HEK293 (cell line): Measurements from ENCODE around the gene STPG3.
A peak's percentile ranks its signal among the peaks of the same experiment; 100 is the strongest.

Experiments used
- ATF2 ChIP-seq: fragments of 450-650 bp; formaldehyde crosslinking; IDR thresholded peaks from 2 replicates; pipeline ENCODE4 v1.5.1; 2016; ENCODE audit warnings: missing biosample characterization, missing genetic modification characterization, low read depth
- BCL11B ChIP-seq: fragments of 450-650 bp; formaldehyde crosslinking; IDR thresholded peaks from 2 replicates; pipeline ENCODE4 v1.5.1; 2016; ENCODE audit warnings: low read depth, missing biosample characterization, missing genetic modification characterization
- EGR2 ChIP-seq: fragments of 450-650 bp; formaldehyde crosslinking; IDR thresholded peaks from 2 replicates; pipeline ENCODE4 v1.5.1; 2016; ENCODE audit warnings: low read depth, missing biosample characterization, missing genetic modification characterization
- KLF16 ChIP-seq: fragments of 450-650 bp; formaldehyde crosslinking; IDR thresholded peaks from 2 replicates; pipeline ENCODE4 v1.5.1; 2017; ENCODE audit warnings: missing biosample characterization, missing genetic modification characterization
- PATZ1 ChIP-seq: fragments of 450-650 bp; formaldehyde crosslinking; IDR thresholded peaks from 2 replicates; pipeline ENCODE4 v1.5.1; 2016; ENCODE audit warnings: missing biosample characterization, missing genetic modification characterization
- PRDM1 ChIP-seq: fragments of 450-650 bp; formaldehyde crosslinking; IDR thresholded peaks from 2 replicates; pipeline ENCODE4; 2016; ENCODE audit warnings: missing biosample characterization, missing genetic modification characterization
- PRDM10 ChIP-seq: fragments of 450-650 bp; formaldehyde crosslinking; IDR thresholded peaks from 2 replicates; pipeline ENCODE4 v1.5.1; 2016; ENCODE audit warnings: missing biosample characterization, missing genetic modification characterization
- SP2 ChIP-seq: fragments of 450-650 bp; formaldehyde crosslinking; IDR thresholded peaks from 2 replicates; pipeline ENCODE4 v1.5.1; 2016; ENCODE audit warnings: missing biosample characterization, missing genetic modification characterization
- ZBTB8A ChIP-seq: fragments of 450-650 bp; formaldehyde crosslinking; IDR thresholded peaks from 2 replicates; pipeline ENCODE4 v1.5.1; 2016; ENCODE audit warnings: missing biosample characterization, missing genetic modification characterization
- ZNF132 ChIP-seq: fragments of 450-650 bp; formaldehyde crosslinking; IDR thresholded peaks from 2 replicates; pipeline ENCODE4 v1.5.1; 2017; ENCODE audit warnings: missing biosample characterization, missing genetic modification characterization, borderline replicate concordance
- ZNF26 ChIP-seq: fragments of 450-650 bp; formaldehyde crosslinking; IDR thresholded peaks from 2 replicates; pipeline ENCODE4 v1.5.1; 2016; ENCODE audit warnings: missing biosample characterization, missing genetic modification characterization
- ZNF341 ChIP-seq: fragments of 450-650 bp; formaldehyde crosslinking; IDR thresholded peaks from 2 replicates; pipeline ENCODE4; 2016; ENCODE audit warnings: low read depth, missing biosample characterization, missing genetic modification characterization
- ZNF394 ChIP-seq: fragments of 450-650 bp; formaldehyde crosslinking; IDR thresholded peaks from 2 replicates; pipeline ENCODE4 v1.5.1; 2016; ENCODE audit warnings: missing biosample characterization, missing genetic modification characterization, mild to moderate bottlenecking, moderate library complexity, borderline replicate concordance
- ZNF449 ChIP-seq: fragments of 450-650 bp; formaldehyde crosslinking; IDR thresholded peaks from 2 replicates; pipeline ENCODE4 v1.5.1; 2017; ENCODE audit warnings: missing biosample characterization, mild to moderate bottlenecking, missing genetic modification characterization, moderate library complexity
- ZNF48 ChIP-seq: fragments of 450-650 bp; formaldehyde crosslinking; IDR thresholded peaks from 2 replicates; pipeline ENCODE4 v1.5.1; 2016; ENCODE audit warnings: missing biosample characterization, missing genetic modification characterization
- ZNF571 ChIP-seq: fragments of 450-650 bp; formaldehyde crosslinking; IDR thresholded peaks from 2 replicates; pipeline ENCODE4 v1.5.0; 2017; ENCODE audit warnings: missing biosample characterization, missing genetic modification characterization
- ZNF624 ChIP-seq: fragments of 450-650 bp; formaldehyde crosslinking; IDR thresholded peaks from 2 replicates; pipeline ENCODE4 v1.5.1; 2017; ENCODE audit warnings: missing biosample characterization, missing genetic modification characterization
- ZNF701 ChIP-seq: fragments of 450-650 bp; formaldehyde crosslinking; IDR thresholded peaks from 2 replicates; pipeline ENCODE4 v1.5.1; 2016; ENCODE audit warnings: missing biosample characterization, missing genetic modification characterization
- ZNF777 ChIP-seq: fragments of 450-650 bp; formaldehyde crosslinking; IDR thresholded peaks from 2 replicates; pipeline ENCODE4 v1.5.1; 2017; ENCODE audit warnings: missing biosample characterization, missing genetic modification characterization, borderline replicate concordance
- ZSCAN18 ChIP-seq: fragments of 450-650 bp; formaldehyde crosslinking; IDR thresholded peaks from 2 replicates; pipeline ENCODE4 v1.5.1; 2016; ENCODE audit warnings: missing biosample characterization, missing genetic modification characterization
- TF ChIP-seq, protein P1 (sequence below): IDR thresholded peaks from 2 replicates; pipeline ENCODE4 v1.6.1; 2011; ENCODE audit warnings: mild to moderate bottlenecking, low read depth, low read length, borderline replicate concordance

Gene STPG3

GRCh38 chr9:137298401-137299202, 47.5 kb downstream of the STPG3 start (continued):
- TF ChIP-seq PATZ1 (tag by site-specific recombination) (no peak), ZNF449 (no peak), ATF2 (tag by site-specific recombination) (no peak), ZNF26 (no peak), KLF16 (no peak), SP2 (tag by site-specific recombination) (no peak), BCL11B (tag by site-specific recombination) (no peak), ZBTB8A (peak; percentile 57; the same call in 1 of the 2 replicates), ZSCAN18 (tag by site-specific recombination) (no peak), ZNF571 (tag by site-specific recombination) (no peak), ZNF701 (tag by site-specific recombination) (no peak), ZNF341 (peak; percentile 77), ZNF624 (tag by site-specific recombination) (no peak), ZNF48 (tag by site-specific recombination) (no peak), EGR2 (no peak), ZNF132 (tag by site-specific recombination) (no peak), PRDM10 (tag by site-specific recombination) (peak; percentile 19; the same call in 1 of the 2 replicates), ZNF777 (tag by site-specific recombination) (no peak), ZNF394 (tag by site-specific recombination) (no peak), PRDM1 (tag by site-specific recombination) (no peak)
- TF ChIP-seq, protein P1, sequence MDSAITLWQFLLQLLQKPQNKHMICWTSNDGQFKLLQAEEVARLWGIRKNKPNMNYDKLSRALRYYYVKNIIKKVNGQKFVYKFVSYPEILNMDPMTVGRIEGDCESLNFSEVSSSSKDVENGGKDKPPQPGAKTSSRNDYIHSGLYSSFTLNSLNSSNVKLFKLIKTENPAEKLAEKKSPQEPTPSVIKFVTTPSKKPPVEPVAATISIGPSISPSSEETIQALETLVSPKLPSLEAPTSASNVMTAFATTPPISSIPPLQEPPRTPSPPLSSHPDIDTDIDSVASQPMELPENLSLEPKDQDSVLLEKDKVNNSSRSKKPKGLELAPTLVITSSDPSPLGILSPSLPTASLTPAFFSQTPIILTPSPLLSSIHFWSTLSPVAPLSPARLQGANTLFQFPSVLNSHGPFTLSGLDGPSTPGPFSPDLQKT: no peak
